Ovary (tissue), 3 donors: ENCODE results near the gene KCNK5.

Experiments used
- CTCF ChIP-seq, 3 donors: fragments of 450-650 bp in 2 of 3; fragments of 200-600 bp in 1 of 3; IDR thresholded peaks; one replicate each; pipeline versions ENCODE4 v1.5.1 to v1.8.0; 2016 to 2022; ENCODE audit warnings: antibody characterized with exemption in 3 of 3, mild to moderate bottlenecking in 1 of 3
- EP300 ChIP-seq: sonication (generic); formaldehyde crosslinking; IDR thresholded peaks from one replicate; pipeline ENCODE4 v1.6.1; 2017; ENCODE audit warnings: antibody characterized with exemption
- POLR2A ChIP-seq: fragments of 450-650 bp; IDR thresholded peaks from one replicate; pipeline ENCODE4 v1.6.1; 2017; ENCODE audit warnings: antibody characterized with exemption, mild to moderate bottlenecking, moderate library complexity
- donor health status: DM: no; HTN: no; CAD: no.

DNA sequence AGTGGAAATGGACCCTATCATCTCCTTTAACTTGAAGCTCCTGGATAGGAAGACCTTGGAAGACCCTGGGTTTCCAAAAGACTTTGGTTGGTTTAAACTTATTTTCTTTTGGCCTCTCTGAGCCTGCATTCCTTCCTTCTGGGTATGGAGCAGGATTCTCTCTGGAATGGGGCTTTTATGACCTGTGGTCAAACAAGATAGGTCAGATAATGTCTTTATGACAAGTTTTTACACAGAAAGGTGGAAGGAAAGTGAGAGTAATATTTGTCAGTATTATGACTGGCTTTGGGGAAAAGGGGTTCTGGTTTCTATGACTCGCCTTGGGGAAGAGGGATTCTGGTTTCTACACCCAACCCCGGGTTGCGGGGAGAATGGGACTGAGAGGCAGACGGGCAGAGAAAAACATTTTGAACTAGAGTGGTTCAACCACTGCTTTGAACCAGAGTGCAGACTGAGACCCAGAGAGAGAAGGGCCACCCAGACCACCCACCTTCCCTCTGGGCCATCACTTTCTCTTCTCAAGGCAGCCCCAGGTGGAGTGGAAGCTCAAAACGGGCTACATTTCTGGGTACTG lies 37.6 kb upstream of the KCNK5 start:
- TF ChIP-seq CTCF (IDR thresholded peaks at IDR 0.05): no peak
- no peak for TF ChIP-seq POLR2A
- no peak for TF ChIP-seq EP300
